HUES6 (cell line): ENCODE measurements around the gene PTGR3.
"Not testable (repeated sequence)": the region's sequence is repeated elsewhere in the genome, so short reads cannot be mapped to it uniquely, and the experiment has no call there.

ENCODE experiments used
- H3K27ac ChIP-seq: 2 replicates; pipeline ENCODE4 v1.7.0; 2013; ENCODE audit warnings: low read depth, mild to moderate bottlenecking, low read length, inconsistent platforms
- H3K27me3 ChIP-seq: 2 replicates; pipeline ENCODE4 v1.6.1; 2013; ENCODE audit warnings: low read length; ENCODE audit not compliant: control insufficient read depth, insufficient read depth
- H3K36me3 ChIP-seq: 2 replicates; pipeline ENCODE4 v1.6.1; 2013; ENCODE audit warnings: low read length; ENCODE audit not compliant: control insufficient read depth, insufficient read depth
- H3K4me1 ChIP-seq: 2 replicates; pipeline ENCODE4 v1.6.1; 2013; ENCODE audit warnings: low read length; ENCODE audit not compliant: control insufficient read depth, insufficient read depth
- H3K4me3 ChIP-seq: 2 replicates; pipeline ENCODE4 v1.5.1; 2013; ENCODE audit warnings: low read depth, low read length
- H3K9ac ChIP-seq: one replicate; pipeline ENCODE4 v1.6.1; 2013; ENCODE audit warnings: mild to moderate bottlenecking, low read length
- H3K9me3 ChIP-seq: 2 replicates; pipeline ENCODE4 v1.6.1; 2013; ENCODE audit warnings: low read depth, low read length; ENCODE audit not compliant: control insufficient read depth, insufficient read depth

PTGR3 gene

GRCh38 chr18:75199327-75199726 is 9.6 kb downstream of the PTGR3 start:
- no peak overlapping the region for H3K4me3 ChIP-seq
- no peak overlapping the region for H3K9ac ChIP-seq
- H3K27me3 ChIP-seq, result peaks cover 37% of the 10 kb centered on the region
- no peaks in the 10 kb centered on the region for H3K9me3 ChIP-seq
- H3K27ac ChIP-seq, result no peak overlapping the region
- peaks cover 3% of the 10 kb centered on the region; the same call in 1 of the 2 replicates for H3K4me1 ChIP-seq
- no peaks in the 10 kb centered on the region for H3K36me3 ChIP-seq

DNA sequence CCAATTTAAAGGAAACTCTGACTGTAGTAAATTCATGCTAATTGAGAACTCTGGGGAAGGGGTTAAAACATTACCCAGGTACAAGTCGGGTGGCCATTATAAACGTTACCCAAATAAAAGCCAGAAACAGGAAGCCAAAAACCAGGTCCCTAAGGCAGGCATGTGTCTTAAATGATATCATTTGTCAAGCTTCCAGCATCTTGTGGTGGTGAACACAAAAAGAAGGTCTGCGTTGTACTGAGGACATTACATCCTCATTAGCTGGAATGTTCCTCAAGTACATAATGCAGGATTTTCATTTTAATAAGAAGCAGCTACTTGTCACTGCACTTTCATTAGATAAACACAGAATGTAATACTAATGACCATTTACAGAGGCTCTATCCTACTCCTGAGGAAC is 10.9 kb downstream of the PTGR3 start:
- Histone ChIP-seq H3K27ac (no peak overlapping the region), H3K9me3 (no peaks in the 10 kb centered on the region), H3K4me1 (no peaks in the 10 kb centered on the region), H3K9ac (no peak overlapping the region), H3K27me3 (peaks cover 25% of the 10 kb centered on the region), H3K4me3 (no peak overlapping the region), H3K36me3 (no peaks in the 10 kb centered on the region)

DNA sequence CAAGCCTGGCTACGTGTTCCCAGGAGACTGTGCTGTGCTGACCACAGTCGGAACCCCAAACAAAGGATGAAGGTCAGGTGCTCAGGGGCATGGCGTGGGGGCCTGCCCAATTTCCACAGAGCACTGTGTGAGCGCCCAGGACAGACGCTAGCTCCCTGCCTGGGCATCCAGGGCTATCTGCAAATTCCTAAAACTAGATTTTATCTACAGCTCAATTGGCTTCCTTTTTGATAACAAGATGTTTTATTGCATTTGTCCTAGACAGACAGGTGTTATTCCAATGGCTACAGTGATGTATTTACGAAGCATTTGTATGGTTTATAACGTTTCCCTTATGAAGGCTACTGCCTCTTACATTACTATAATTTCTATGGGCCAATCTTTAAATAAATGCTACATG is 16.0 kb downstream of the PTGR3 start:
- no peak overlapping the region for H3K9ac ChIP-seq

GRCh38 chr18:75189696-75190095 is 19.2 kb downstream of the PTGR3 start:
- no peak overlapping the region for H3K27ac ChIP-seq
- H3K9ac ChIP-seq, result no peak overlapping the region
- no peak overlapping the region for H3K4me3 ChIP-seq
- H3K4me1 ChIP-seq, result no peaks in the 10 kb centered on the region
- H3K27me3 ChIP-seq, result no peaks in the 10 kb centered on the region
- H3K9me3 ChIP-seq, result no peaks in the 10 kb centered on the region
- no peaks in the 10 kb centered on the region for H3K36me3 ChIP-seq

More for the DNA sequence above, 16.0 kb downstream of the PTGR3 start:
- Histone ChIP-seq H3K36me3 (no peaks in the 10 kb centered on the region), H3K9me3 (no peaks in the 10 kb centered on the region), H3K27ac (no peak overlapping the region), H3K4me3 (no peak overlapping the region), H3K27me3 (no peaks in the 10 kb centered on the region), H3K4me1 (no peaks in the 10 kb centered on the region)

DNA sequence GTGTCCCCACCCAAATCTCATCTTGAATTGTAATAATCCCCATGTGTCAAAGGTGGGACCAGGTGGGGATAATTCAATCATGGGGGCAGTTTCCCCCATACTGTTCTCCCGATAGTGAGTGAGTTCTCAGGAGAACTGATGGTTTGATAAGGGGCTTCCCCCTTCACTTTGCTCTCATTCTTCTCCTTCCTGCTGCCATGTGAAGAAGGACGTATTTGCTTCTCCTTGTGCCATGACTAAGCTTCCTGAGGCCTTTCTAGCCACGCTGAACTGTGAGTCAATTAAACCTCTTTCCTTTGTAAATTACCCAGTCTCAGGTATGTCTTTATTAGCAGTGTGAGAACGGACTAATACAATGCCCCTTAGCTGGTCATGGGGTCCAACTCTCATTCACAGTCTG is 21.2 kb downstream of the PTGR3 start:
- H3K4me1 ChIP-seq, H3K36me3 ChIP-seq, H3K4me3 ChIP-seq, H3K9me3 ChIP-seq, H3K27me3 ChIP-seq, H3K9ac ChIP-seq, H3K27ac ChIP-seq: not testable (repeated sequence)

GRCh38 chr18:75185460-75185859 is 23.5 kb downstream of the PTGR3 start:
- Histone ChIP-seq H3K36me3 (no peaks in the 10 kb centered on the region), H3K4me1 (no peaks in the 10 kb centered on the region), H3K27ac (no peak overlapping the region), H3K9ac (no peak overlapping the region), H3K27me3 (no peaks in the 10 kb centered on the region), H3K4me3 (no peak overlapping the region), H3K9me3 (no peaks in the 10 kb centered on the region)

GRCh38 chr18:75183973-75184493 is 24.9 kb downstream of the PTGR3 start:
- Histone ChIP-seq H3K4me3 (no peak overlapping the region), H3K4me1 (no peaks in the 10 kb centered on the region), H3K9me3 (no peaks in the 10 kb centered on the region), H3K27ac (no peak overlapping the region), H3K27me3 (no peaks in the 10 kb centered on the region), H3K36me3 (no peaks in the 10 kb centered on the region), H3K9ac (no peak overlapping the region)

GRCh38 chr18:75183524-75183923 is 25.4 kb downstream of the PTGR3 start:
- Histone ChIP-seq H3K36me3 (no peaks in the 10 kb centered on the region), H3K27me3 (no peaks in the 10 kb centered on the region), H3K4me1 (no peaks in the 10 kb centered on the region), H3K27ac (no peak overlapping the region), H3K9ac (no peak overlapping the region), H3K4me3 (no peak overlapping the region), H3K9me3 (no peaks in the 10 kb centered on the region)

GRCh38 chr18:75179819-75180600 is 28.9 kb downstream of the PTGR3 start:
- Histone ChIP-seq H3K9me3 (no peaks in the 10 kb centered on the region), H3K4me1 (no peaks in the 10 kb centered on the region), H3K36me3 (no peaks in the 10 kb centered on the region), H3K4me3 (no peak overlapping the region), H3K9ac (no peak overlapping the region), H3K27me3 (no peaks in the 10 kb centered on the region), H3K27ac (no peak overlapping the region)

DNA sequence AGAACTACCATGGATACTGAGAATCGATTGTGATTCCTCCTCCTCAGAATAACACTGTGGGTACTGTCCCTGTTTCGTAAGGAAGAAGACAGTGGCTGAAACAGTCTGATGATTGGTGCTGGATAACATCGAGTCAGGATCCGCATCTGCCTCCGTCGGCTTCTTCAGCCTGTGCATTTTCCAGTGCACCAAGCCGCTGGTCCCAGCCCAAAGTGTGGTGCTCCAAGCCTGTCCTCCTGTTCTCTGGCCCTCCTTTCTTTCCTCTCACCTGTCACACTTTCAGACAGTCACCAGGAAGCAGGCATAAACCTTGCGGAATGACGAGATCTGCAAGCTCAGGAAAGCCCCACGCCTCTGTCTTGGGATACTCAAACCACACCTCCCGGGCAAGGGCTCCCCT is 30.6 kb downstream of the PTGR3 start:
- no peaks in the 10 kb centered on the region for H3K9me3 ChIP-seq
- no peaks in the 10 kb centered on the region for H3K4me1 ChIP-seq
- H3K9ac ChIP-seq, result no peak overlapping the region

DNA sequence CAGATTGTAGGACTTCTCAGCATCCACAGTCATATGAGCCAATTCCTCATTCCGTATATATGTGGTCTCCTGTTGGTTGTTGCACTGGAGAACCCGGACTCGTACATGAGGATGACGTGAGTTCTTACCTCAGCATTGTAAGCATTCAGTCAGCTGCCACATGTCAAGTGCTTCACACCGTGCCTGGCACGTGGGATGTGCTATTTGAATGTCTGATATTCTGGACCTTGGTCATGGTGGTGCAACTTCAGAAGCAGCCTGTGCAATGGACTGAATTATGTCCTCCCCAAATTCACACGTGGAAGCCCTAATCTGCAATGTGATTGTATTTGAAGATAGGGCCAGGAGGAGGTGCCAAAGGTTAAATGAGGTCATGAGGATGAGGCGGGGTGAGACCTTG is 32.1 kb downstream of the PTGR3 start:
- Histone ChIP-seq H3K27me3 (no peaks in the 10 kb centered on the region), H3K9ac (no peak overlapping the region), H3K9me3 (no peaks in the 10 kb centered on the region), H3K27ac (no peak overlapping the region), H3K4me1 (no peaks in the 10 kb centered on the region), H3K36me3 (no peaks in the 10 kb centered on the region), H3K4me3 (no peak overlapping the region)

More for the DNA sequence above, 30.6 kb downstream of the PTGR3 start:
- Histone ChIP-seq H3K27ac (no peak overlapping the region), H3K27me3 (no peaks in the 10 kb centered on the region), H3K4me3 (no peak overlapping the region), H3K36me3 (no peaks in the 10 kb centered on the region)
